HUES6 (cell line): ENCODE measurements around the gene COG5.

Experiments used
- H3K27ac ChIP-seq: 2 replicates; pipeline ENCODE4 v1.7.0; 2013; ENCODE audit warnings: low read depth, mild to moderate bottlenecking, low read length, inconsistent platforms
- H3K27me3 ChIP-seq: 2 replicates; pipeline ENCODE4 v1.6.1; 2013; ENCODE audit warnings: low read length; ENCODE audit not compliant: control insufficient read depth, insufficient read depth
- H3K36me3 ChIP-seq: 2 replicates; pipeline ENCODE4 v1.6.1; 2013; ENCODE audit warnings: low read length; ENCODE audit not compliant: control insufficient read depth, insufficient read depth
- H3K4me1 ChIP-seq: 2 replicates; pipeline ENCODE4 v1.6.1; 2013; ENCODE audit warnings: low read length; ENCODE audit not compliant: control insufficient read depth, insufficient read depth
- H3K4me3 ChIP-seq: 2 replicates; pipeline ENCODE4 v1.5.1; 2013; ENCODE audit warnings: low read depth, low read length
- H3K9ac ChIP-seq: one replicate; pipeline ENCODE4 v1.6.1; 2013; ENCODE audit warnings: mild to moderate bottlenecking, low read length
- H3K9me3 ChIP-seq: 2 replicates; pipeline ENCODE4 v1.6.1; 2013; ENCODE audit warnings: low read depth, low read length; ENCODE audit not compliant: control insufficient read depth, insufficient read depth

COG5 gene

GRCh38 chr7:107427462-107427861, 136.3 kb downstream of the COG5 start:
- no peaks in the 10 kb centered on the region for H3K27me3 ChIP-seq
- H3K9me3 ChIP-seq, result peaks cover 11% of the 10 kb centered on the region; the same call in 1 of the 2 replicates
- no peak overlapping the region for H3K9ac ChIP-seq
- H3K4me3 ChIP-seq, result no peak overlapping the region
- no peaks in the 10 kb centered on the region for H3K36me3 ChIP-seq
- H3K4me1 ChIP-seq, result no peaks in the 10 kb centered on the region
- no peak overlapping the region for H3K27ac ChIP-seq

- Histone ChIP-seq H3K9me3 (no peaks in the 10 kb centered on the region), H3K36me3 (peaks cover 4% of the 10 kb centered on the region), H3K27ac (no peak overlapping the region), H3K27me3 (no peaks in the 10 kb centered on the region), H3K9ac (no peak overlapping the region), H3K4me1 (no peaks in the 10 kb centered on the region), H3K4me3 (no peak overlapping the region)
Measured at GRCh38 chr7:107414198-107414597, 149.5 kb downstream of the COG5 start.

- Histone ChIP-seq H3K4me1 (peaks cover 8% of the 10 kb centered on the region; the same call in 1 of the 2 replicates), H3K27me3 (no peaks in the 10 kb centered on the region), H3K9ac (no peak overlapping the region), H3K9me3 (no peaks in the 10 kb centered on the region), H3K36me3 (peaks cover 4% of the 10 kb centered on the region), H3K27ac (no peak overlapping the region), H3K4me3 (no peak overlapping the region)
Measured at GRCh38 chr7:107408349-107408748, 155.4 kb downstream of the COG5 start.

- no peak overlapping the region for H3K4me3 ChIP-seq
- H3K9ac ChIP-seq, result no peak overlapping the region
- peaks cover 8% of the 10 kb centered on the region; the same call in 1 of the 2 replicates for H3K4me1 ChIP-seq
- H3K27ac ChIP-seq, result 0 out of 2 replicates have a peak overlapping the region, but pooled peaks have one; percentile 43
- H3K36me3 ChIP-seq, result peaks cover under 1% of the 10 kb centered on the region; the same call in 1 of the 2 replicates
- no peaks in the 10 kb centered on the region for H3K27me3 ChIP-seq
- H3K9me3 ChIP-seq, result no peaks in the 10 kb centered on the region
Measured at GRCh38 chr7:107405559-107405958, 158.2 kb downstream of the COG5 start.

- Histone ChIP-seq H3K36me3 (no peaks in the 10 kb centered on the region), H3K9ac (no peak overlapping the region), H3K27me3 (no peaks in the 10 kb centered on the region), H3K9me3 (no peaks in the 10 kb centered on the region), H3K4me3 (no peak overlapping the region), H3K4me1 (peaks cover 8% of the 10 kb centered on the region; the same call in 1 of the 2 replicates), H3K27ac (0 out of 2 replicates have a peak overlapping the region, but pooled peaks have one; percentile 43)
Measured at GRCh38 chr7:107404740-107405537, 158.8 kb downstream of the COG5 start.

GRCh38 chr7:107398161-107398560, 165.6 kb downstream of the COG5 start:
- H3K4me1 ChIP-seq, result no peaks in the 10 kb centered on the region
- no peaks in the 10 kb centered on the region for H3K27me3 ChIP-seq
- no peaks in the 10 kb centered on the region for H3K36me3 ChIP-seq
- H3K9me3 ChIP-seq, result no peaks in the 10 kb centered on the region; the same call in 1 of the 2 replicates
- no peak overlapping the region for H3K9ac ChIP-seq
- no peak overlapping the region for H3K27ac ChIP-seq
- no peak overlapping the region for H3K4me3 ChIP-seq

- H3K27me3 ChIP-seq, result no peaks in the 10 kb centered on the region
- no peak overlapping the region for H3K9ac ChIP-seq
- no peaks in the 10 kb centered on the region for H3K4me1 ChIP-seq
- no peaks in the 10 kb centered on the region; the same call in 1 of the 2 replicates for H3K9me3 ChIP-seq
- H3K27ac ChIP-seq, result no peak overlapping the region
- H3K36me3 ChIP-seq, result no peaks in the 10 kb centered on the region
- no peak overlapping the region for H3K4me3 ChIP-seq
Measured at GRCh38 chr7:107396990-107397389, 166.7 kb downstream of the COG5 start.

- H3K27ac ChIP-seq, result no peak overlapping the region
- H3K9ac ChIP-seq, result no peak overlapping the region
- no peaks in the 10 kb centered on the region; the same call in 1 of the 2 replicates for H3K9me3 ChIP-seq
- H3K27me3 ChIP-seq, result no peaks in the 10 kb centered on the region
- peaks cover 6% of the 10 kb centered on the region; the same call in 1 of the 2 replicates for H3K4me1 ChIP-seq
- no peak overlapping the region for H3K4me3 ChIP-seq
- no peaks in the 10 kb centered on the region for H3K36me3 ChIP-seq
Measured at GRCh38 chr7:107396081-107396480, 167.6 kb downstream of the COG5 start.

GRCh38 chr7:107394831-107395230, 168.9 kb downstream of the COG5 start:
- H3K27me3 ChIP-seq, result no peaks in the 10 kb centered on the region
- H3K9me3 ChIP-seq, result no peaks in the 10 kb centered on the region; the same call in 1 of the 2 replicates
- no peak overlapping the region for H3K9ac ChIP-seq
- no peaks in the 10 kb centered on the region for H3K36me3 ChIP-seq
- H3K4me1 ChIP-seq, result peaks cover 15% of the 10 kb centered on the region
- H3K4me3 ChIP-seq, result no peak overlapping the region
- no peak overlapping the region for H3K27ac ChIP-seq

- Histone ChIP-seq H3K27ac (no peak overlapping the region), H3K4me3 (no peak overlapping the region), H3K4me1 (peaks cover 20% of the 10 kb centered on the region), H3K27me3 (no peaks in the 10 kb centered on the region), H3K9me3 (no peaks in the 10 kb centered on the region; the same call in 1 of the 2 replicates), H3K9ac (no peak overlapping the region), H3K36me3 (no peaks in the 10 kb centered on the region)
Measured at GRCh38 chr7:107394276-107394675, 169.4 kb downstream of the COG5 start.

GRCh38 chr7:107392830-107393229, 170.9 kb downstream of the COG5 start:
- Histone ChIP-seq H3K36me3 (no peaks in the 10 kb centered on the region), H3K27me3 (no peaks in the 10 kb centered on the region), H3K9me3 (no peaks in the 10 kb centered on the region), H3K4me3 (no peak overlapping the region), H3K4me1 (peaks cover 25% of the 10 kb centered on the region), H3K27ac (no peak overlapping the region), H3K9ac (no peak overlapping the region)
